Measurements from ENCODE around the gene POLR1C.

- TF ChIP-seq CEBPB (IDR thresholded peaks at IDR 0.05; ENCODE audit: low read depth) (no peak), CTCF (IDR thresholded peaks at IDR 0.05 in 2 of 3, conservative IDR thresholded peaks at IDR 0.05 in 1 of 3; ENCODE audit: borderline replicate concordance in 1 of 3, insufficient read depth in 1 of 3, low read depth in 2 of 3, low read length in 2 of 3) (no peak), ZNF274 (IDR thresholded peaks at IDR 0.05; ENCODE audit: low read depth, low read length) (no peak), SP1 (IDR thresholded peaks at IDR 0.05; ENCODE audit: low read depth) (no peak), ATF3 (IDR thresholded peaks at IDR 0.05) (no peak), ZBTB33 (IDR thresholded peaks at IDR 0.05; ENCODE audit: extremely low read depth, insufficient replicate concordance, low read length) (no peak), REST (IDR thresholded peaks at IDR 0.05; ENCODE audit: low read depth) (no peak), POLR2A (IDR thresholded peaks at IDR 0.05; ENCODE audit: borderline replicate concordance, extremely low read depth, insufficient read depth, insufficient read length) (no peak), EZH2phosphoT487 (IDR thresholded peaks at IDR 0.05; ENCODE audit: borderline replicate concordance) (no peak), EZH2 (IDR thresholded peaks at IDR 0.05) (no peak), YY1 (IDR thresholded peaks at IDR 0.05; ENCODE audit: extremely low read depth, insufficient replicate concordance, low read depth, low read length) (no peak)
Observed at GRCh38 chr6:43468748-43469681, 47.9 kb upstream of the POLR1C start.

Measured in HCT116 (cell line).